Glomerular endothelial cell (primary cell): ENCODE results near the gene STMN1. TPM values are rescaled to one million over a fixed set of nuclear protein-coding genes. Genes with fewer than 3 reads are reported as not detected.

ENCODE experiments used
- total RNA-seq: library from RNA; depleted of rRNA; stranded (reverse); fragments of >200 nt; gene quantifications from 2 replicates; pipeline ENCODE4 v1.2.3, GENCODE V29; 2015

STMN1 gene
- total RNA-seq, 1 donor from 2014 or later = 163 TPM

Other genes starting within 250 kb of the STMN1 start
- 172 and 263 TPM in 2 replicates for gene SELENON, start 106.2 kb downstream of the STMN1 start, total RNA-seq
- 39.0 and 44.0 TPM in 2 replicates for gene MTFR1L, start 86.5 kb downstream of the STMN1 start, total RNA-seq
- 0.68 and 1.6 TPM in 2 replicates for gene AUNIP, start 47.0 kb downstream of the STMN1 start, total RNA-seq
- 7.5 and 8.1 TPM in 2 replicates for gene PAQR7, start 30.7 kb downstream of the STMN1 start, total RNA-seq
- gene PAFAH2, start 91.6 kb upstream of the STMN1 start, total RNA-seq = 8.2 and 10.5 TPM in 2 replicates
- 0.06 TPM in 1 of 2 replicates, not detected in the other for gene EXTL1, start 115.4 kb upstream of the STMN1 start, total RNA-seq
- not detected in 2 replicates for gene SLC30A2, start 139.7 kb upstream of the STMN1 start, total RNA-seq
- gene TRIM63, start 161.2 kb upstream of the STMN1 start, total RNA-seq = not detected in 2 replicates
- 1.8 and 5.4 TPM in 2 replicates for gene PDIK1L, start 205.4 kb upstream of the STMN1 start, total RNA-seq